GM12878 (cell line): Measurements from ENCODE around the gene SHFL. TPM values are rescaled to one million over a fixed set of nuclear protein-coding genes. Genes with fewer than 3 reads are reported as not detected.

Source experiments
- ASH2L ChIP-seq: fragments of 300-600, 200-600 bp; sonication (generic); IDR thresholded peaks from 2 replicates; pipeline ENCODE4 v1.6.1; 2017; ENCODE audit warnings: low read depth, mild to moderate bottlenecking, borderline replicate concordance
- ATF7 ChIP-seq: fragments of 450-650 bp; IDR thresholded peaks from 2 replicates; pipeline ENCODE4 v1.6.1; 2016; ENCODE audit warnings: low read depth, mild to moderate bottlenecking
- CREB1 ChIP-seq: IDR thresholded peaks from 2 replicates; pipeline ENCODE4 v1.6.1; 2012; ENCODE audit warnings: low read depth, mild to moderate bottlenecking, inconsistent platforms
- CREM ChIP-seq: IDR thresholded peaks from 2 replicates; pipeline ENCODE4 v1.6.1; 2014; ENCODE audit warnings: antibody characterized with exemption, low read depth
- KAT2A ChIP-seq: conservative IDR thresholded peaks from 2 replicates; pipeline ENCODE4 v1.6.1; 2011; ENCODE audit warnings: low read depth, low read length; ENCODE audit not compliant: control insufficient read depth
- NFIC ChIP-seq: IDR thresholded peaks from 2 replicates; pipeline ENCODE4 v1.6.1; 2012; ENCODE audit warnings: low read depth, mild to moderate bottlenecking, inconsistent platforms, low read length, moderate library complexity
- NFYB ChIP-seq: IDR thresholded peaks from 2 replicates; pipeline ENCODE4 v1.6.1; 2011; ENCODE audit warnings: low read depth, mild to moderate bottlenecking, low read length, improper control_type of control experiment, moderate library complexity; ENCODE audit not compliant: insufficient read depth
- PAX5 ChIP-seq: IDR thresholded peaks from 2 replicates; pipeline ENCODE4 v1.6.1; 2011; ENCODE audit warnings: low read depth, low read length, borderline replicate concordance
- SIN3A ChIP-seq: IDR thresholded peaks from 2 replicates; pipeline ENCODE4 v1.6.1; 2012; ENCODE audit warnings: low read depth, low read length, improper control_type of control experiment
- SPI1 ChIP-seq: IDR thresholded peaks from 2 replicates; pipeline ENCODE4 v1.6.1; 2011; ENCODE audit warnings: low read depth, mild to moderate bottlenecking, low read length, moderate library complexity, borderline replicate concordance; ENCODE audit not compliant: insufficient read depth
- STAT3 ChIP-seq: IDR thresholded peaks from 2 replicates; pipeline ENCODE4 v1.6.1; 2011; ENCODE audit warnings: low read depth, low read length, improper control_type of control experiment
- TCF3 ChIP-seq: IDR thresholded peaks from 2 replicates; pipeline ENCODE4 v1.6.1; 2012; ENCODE audit warnings: low read depth, mild to moderate bottlenecking, low read length, borderline replicate concordance; ENCODE audit not compliant: insufficient read depth
- polyA plus RNA-seq, 11 experiments: library from polyadenylated mRNA; depleted of rRNA in 4 of 11; unstranded in 6 of 11; stranded (reverse) in 5 of 11; fragments of >200 nt; fragmentation: Nextera tagmentation in 4 of 11; fragmentation: Illumina TruSeq in 1 of 11; extraction: Ambion mirVana in 4 of 11; extraction: Trizol in 1 of 11; gene quantifications; 1 replicate in 1 of 11; 2 replicates in 10 of 11; pipeline versions ENCODE4 v1.2.1 to v1.2.3, GENCODE V29; 2011 to 2016; ENCODE audit warnings: inconsistent platforms in 2 of 11, missing spikeins in 2 of 11, low read depth in 1 of 11
- total RNA-seq, 4 experiments: library from RNA; depleted of rRNA in 3 of 4; stranded (reverse); fragments of >200 nt in 3 of 4; fragmentation: Illumina TruSeq in 1 of 4; extraction: Trizol in 1 of 4; gene quantifications; 2 replicates each; pipeline versions ENCODE4 v1.2.1 to v1.2.3, GENCODE V29; 2013 to 2021
- TF ChIP-seq, protein P1 (sequence below): fragments of 450-650 bp; IDR thresholded peaks from 2 replicates; pipeline ENCODE4 v1.6.1; 2018; ENCODE audit warnings: mild to moderate bottlenecking, low read depth, moderate library complexity; ENCODE audit not compliant: partially characterized antibody
- TF ChIP-seq, protein P2 (sequence below): IDR thresholded peaks from 2 replicates; pipeline ENCODE4 v1.6.1; 2011; ENCODE audit warnings: borderline replicate concordance, low read depth, mild to moderate bottlenecking, moderate library complexity, low read length; ENCODE audit not compliant: insufficient read depth, poor library complexity, severe bottlenecking
- TF ChIP-seq, protein P3 (sequence below): fragments of 150-350 bp; IDR thresholded peaks from 2 replicates; pipeline ENCODE4 v1.6.1; 2014; ENCODE audit warnings: mild to moderate bottlenecking, low read depth, low read length
- TF ChIP-seq, protein P4 (sequence below): fragments of 450-650 bp; IDR thresholded peaks from 2 replicates; pipeline ENCODE4 v1.6.1; 2017; ENCODE audit warnings: mild to moderate bottlenecking, moderate library complexity
- TF ChIP-seq, protein P5 (sequence below): fragments of 450-650 bp; conservative IDR thresholded peaks from 2 replicates; pipeline ENCODE4 v1.6.1; 2017; ENCODE audit warnings: mild to moderate bottlenecking, moderate library complexity

The SHFL gene
- total and polyA plus RNA-seq, 10 of the 15 experiments (the other 5 are each of a cell fraction or from before 2014, with no cell fraction given): 8.0 to 83.8 (median 40.7) TPM

DNA sequence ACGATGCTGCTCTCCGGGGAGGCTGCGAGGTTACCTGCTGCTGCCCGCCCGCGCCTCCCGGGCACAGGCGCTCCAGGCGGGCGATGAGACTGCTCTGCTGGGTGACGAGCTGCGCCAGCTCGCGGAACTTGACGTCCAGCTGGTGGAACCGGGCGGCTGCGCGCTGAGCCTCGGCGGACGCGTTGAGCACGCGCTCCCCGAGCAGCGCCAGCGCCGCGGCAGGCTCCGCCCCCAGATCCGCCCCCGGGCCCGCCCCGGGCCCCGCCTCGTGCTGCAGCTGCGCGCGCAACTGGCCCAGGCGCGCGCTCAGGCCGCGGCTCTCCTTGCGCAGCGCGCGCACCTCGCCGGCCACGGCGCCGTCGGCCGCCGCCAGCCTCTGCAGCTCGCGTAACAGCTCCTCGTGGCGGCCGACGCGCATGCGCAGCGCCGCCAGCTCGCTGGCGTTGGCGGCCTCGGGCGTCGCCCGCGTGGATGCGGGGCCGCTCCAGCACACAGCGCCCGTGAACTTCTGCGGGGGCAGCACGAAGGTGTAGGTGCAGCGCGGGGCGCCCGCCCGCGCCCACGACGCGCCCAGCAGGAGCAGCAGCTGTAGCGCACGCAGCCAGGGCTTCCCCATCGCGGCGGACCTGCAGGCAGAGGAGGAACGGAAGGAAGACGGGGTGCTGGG lies 10.0 kb downstream of the SHFL start (continued):
- TF ChIP-seq, protein P1, sequence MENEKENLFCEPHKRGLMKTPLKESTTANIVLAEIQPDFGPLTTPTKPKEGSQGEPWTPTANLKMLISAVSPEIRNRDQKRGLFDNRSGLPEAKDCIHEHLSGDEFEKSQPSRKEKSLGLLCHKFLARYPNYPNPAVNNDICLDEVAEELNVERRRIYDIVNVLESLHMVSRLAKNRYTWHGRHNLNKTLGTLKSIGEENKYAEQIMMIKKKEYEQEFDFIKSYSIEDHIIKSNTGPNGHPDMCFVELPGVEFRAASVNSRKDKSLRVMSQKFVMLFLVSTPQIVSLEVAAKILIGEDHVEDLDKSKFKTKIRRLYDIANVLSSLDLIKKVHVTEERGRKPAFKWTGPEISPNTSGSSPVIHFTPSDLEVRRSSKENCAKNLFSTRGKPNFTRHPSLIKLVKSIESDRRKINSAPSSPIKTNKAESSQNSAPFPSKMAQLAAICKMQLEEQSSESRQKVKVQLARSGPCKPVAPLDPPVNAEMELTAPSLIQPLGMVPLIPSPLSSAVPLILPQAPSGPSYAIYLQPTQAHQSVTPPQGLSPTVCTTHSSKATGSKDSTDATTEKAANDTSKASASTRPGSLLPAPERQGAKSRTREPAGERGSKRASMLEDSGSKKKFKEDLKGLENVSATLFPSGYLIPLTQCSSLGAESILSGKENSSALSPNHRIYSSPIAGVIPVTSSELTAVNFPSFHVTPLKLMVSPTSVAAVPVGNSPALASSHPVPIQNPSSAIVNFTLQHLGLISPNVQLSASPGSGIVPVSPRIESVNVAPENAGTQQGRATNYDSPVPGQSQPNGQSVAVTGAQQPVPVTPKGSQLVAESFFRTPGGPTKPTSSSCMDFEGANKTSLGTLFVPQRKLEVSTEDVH: no peak
- no peak for TF ChIP-seq NFIC
- TF ChIP-seq CREM: no peak
- TF ChIP-seq, protein P2, sequence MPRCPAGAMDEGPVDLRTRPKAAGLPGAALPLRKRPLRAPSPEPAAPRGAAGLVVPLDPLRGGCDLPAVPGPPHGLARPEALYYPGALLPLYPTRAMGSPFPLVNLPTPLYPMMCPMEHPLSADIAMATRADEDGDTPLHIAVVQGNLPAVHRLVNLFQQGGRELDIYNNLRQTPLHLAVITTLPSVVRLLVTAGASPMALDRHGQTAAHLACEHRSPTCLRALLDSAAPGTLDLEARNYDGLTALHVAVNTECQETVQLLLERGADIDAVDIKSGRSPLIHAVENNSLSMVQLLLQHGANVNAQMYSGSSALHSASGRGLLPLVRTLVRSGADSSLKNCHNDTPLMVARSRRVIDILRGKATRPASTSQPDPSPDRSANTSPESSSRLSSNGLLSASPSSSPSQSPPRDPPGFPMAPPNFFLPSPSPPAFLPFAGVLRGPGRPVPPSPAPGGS: peak; percentile 19
- TF ChIP-seq, protein P3, sequence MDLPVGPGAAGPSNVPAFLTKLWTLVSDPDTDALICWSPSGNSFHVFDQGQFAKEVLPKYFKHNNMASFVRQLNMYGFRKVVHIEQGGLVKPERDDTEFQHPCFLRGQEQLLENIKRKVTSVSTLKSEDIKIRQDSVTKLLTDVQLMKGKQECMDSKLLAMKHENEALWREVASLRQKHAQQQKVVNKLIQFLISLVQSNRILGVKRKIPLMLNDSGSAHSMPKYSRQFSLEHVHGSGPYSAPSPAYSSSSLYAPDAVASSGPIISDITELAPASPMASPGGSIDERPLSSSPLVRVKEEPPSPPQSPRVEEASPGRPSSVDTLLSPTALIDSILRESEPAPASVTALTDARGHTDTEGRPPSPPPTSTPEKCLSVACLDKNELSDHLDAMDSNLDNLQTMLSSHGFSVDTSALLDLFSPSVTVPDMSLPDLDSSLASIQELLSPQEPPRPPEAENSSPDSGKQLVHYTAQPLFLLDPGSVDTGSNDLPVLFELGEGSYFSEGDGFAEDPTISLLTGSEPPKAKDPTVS: no peak
- 0 out of 2 replicates have a peak, but pooled peaks have one; percentile 6 for TF ChIP-seq CREB1
- TF ChIP-seq STAT3: no peak
- no peak for TF ChIP-seq TCF3
- no peak for TF ChIP-seq ASH2L
- TF ChIP-seq, protein P4, sequence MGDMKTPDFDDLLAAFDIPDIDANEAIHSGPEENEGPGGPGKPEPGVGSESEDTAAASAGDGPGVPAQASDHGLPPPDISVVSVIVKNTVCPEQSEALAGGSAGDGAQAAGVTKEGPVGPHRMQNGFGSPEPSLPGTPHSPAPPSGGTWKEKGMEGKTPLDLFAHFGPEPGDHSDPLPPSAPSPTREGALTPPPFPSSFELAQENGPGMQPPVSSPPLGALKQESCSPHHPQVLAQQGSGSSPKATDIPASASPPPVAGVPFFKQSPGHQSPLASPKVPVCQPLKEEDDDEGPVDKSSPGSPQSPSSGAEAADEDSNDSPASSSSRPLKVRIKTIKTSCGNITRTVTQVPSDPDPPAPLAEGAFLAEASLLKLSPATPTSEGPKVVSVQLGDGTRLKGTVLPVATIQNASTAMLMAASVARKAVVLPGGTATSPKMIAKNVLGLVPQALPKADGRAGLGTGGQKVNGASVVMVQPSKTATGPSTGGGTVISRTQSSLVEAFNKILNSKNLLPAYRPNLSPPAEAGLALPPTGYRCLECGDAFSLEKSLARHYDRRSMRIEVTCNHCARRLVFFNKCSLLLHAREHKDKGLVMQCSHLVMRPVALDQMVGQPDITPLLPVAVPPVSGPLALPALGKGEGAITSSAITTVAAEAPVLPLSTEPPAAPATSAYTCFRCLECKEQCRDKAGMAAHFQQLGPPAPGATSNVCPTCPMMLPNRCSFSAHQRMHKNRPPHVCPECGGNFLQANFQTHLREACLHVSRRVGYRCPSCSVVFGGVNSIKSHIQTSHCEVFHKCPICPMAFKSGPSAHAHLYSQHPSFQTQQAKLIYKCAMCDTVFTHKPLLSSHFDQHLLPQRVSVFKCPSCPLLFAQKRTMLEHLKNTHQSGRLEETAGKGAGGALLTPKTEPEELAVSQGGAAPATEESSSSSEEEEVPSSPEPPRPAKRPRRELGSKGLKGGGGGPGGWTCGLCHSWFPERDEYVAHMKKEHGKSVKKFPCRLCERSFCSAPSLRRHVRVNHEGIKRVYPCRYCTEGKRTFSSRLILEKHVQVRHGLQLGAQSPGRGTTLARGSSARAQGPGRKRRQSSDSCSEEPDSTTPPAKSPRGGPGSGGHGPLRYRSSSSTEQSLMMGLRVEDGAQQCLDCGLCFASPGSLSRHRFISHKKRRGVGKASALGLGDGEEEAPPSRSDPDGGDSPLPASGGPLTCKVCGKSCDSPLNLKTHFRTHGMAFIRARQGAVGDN: peak; percentile 99
- TF ChIP-seq SIN3A: no peak
- TF ChIP-seq ATF7: no peak
- no peak for TF ChIP-seq KAT2A
- TF ChIP-seq, protein P5, sequence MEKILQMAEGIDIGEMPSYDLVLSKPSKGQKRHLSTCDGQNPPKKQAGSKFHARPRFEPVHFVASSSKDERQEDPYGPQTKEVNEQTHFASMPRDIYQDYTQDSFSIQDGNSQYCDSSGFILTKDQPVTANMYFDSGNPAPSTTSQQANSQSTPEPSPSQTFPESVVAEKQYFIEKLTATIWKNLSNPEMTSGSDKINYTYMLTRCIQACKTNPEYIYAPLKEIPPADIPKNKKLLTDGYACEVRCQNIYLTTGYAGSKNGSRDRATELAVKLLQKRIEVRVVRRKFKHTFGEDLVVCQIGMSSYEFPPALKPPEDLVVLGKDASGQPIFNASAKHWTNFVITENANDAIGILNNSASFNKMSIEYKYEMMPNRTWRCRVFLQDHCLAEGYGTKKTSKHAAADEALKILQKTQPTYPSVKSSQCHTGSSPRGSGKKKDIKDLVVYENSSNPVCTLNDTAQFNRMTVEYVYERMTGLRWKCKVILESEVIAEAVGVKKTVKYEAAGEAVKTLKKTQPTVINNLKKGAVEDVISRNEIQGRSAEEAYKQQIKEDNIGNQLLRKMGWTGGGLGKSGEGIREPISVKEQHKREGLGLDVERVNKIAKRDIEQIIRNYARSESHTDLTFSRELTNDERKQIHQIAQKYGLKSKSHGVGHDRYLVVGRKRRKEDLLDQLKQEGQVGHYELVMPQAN: 0 out of 2 replicates have a peak, but pooled peaks have one; percentile 32
- TF ChIP-seq NFYB: no peak
- TF ChIP-seq PAX5: no peak; the same call in 1 of the 2 replicates
- TF ChIP-seq SPI1: no peak
